GM23338 (cell line): Measurements from ENCODE around the gene FOXP1. TPM values are rescaled to one million over a fixed set of nuclear protein-coding genes. Genes with fewer than 3 reads are reported as not detected.

Source experiments
- ATAC-seq: fragments of 200-7000 bp; cut with Tn5 transposase; 3 replicates; pipeline ENCODE4 v1.9.1; 2020
- DNase-seq: peaks from one replicate; pipeline ENCODE4 v3.0.0-alpha.2; 2015; ENCODE audit warnings: low spot score
- H2AFZ ChIP-seq: fragments of 200-600 bp; sonication (generic); 2 replicates; pipeline ENCODE4 v1.8.0; 2016; ENCODE audit warnings: antibody characterized with exemption, mild to moderate bottlenecking, moderate library complexity
- H3F3A ChIP-seq: fragments of 200-600 bp; sonication (generic); replicated peaks from 2 replicates; pipeline ENCODE4 v1.8.0; 2017; ENCODE audit warnings: antibody characterized with exemption, mixed run types, low read depth
- H3K27ac ChIP-seq: fragments of 200-600 bp; sonication (generic); 2 replicates; pipeline ENCODE4 v1.6.1; 2016; ENCODE audit warnings: low read depth
- H3K27me3 ChIP-seq: fragments of 200-600 bp; sonication (generic); 2 replicates; pipeline ENCODE4 v1.8.0; 2016; ENCODE audit warnings: mild to moderate bottlenecking, mixed run types, moderate library complexity; ENCODE audit not compliant: insufficient read depth
- H3K36me3 ChIP-seq: fragments of 200-600 bp; sonication (generic); 2 replicates; pipeline ENCODE4 v1.8.0; 2016; ENCODE audit warnings: mild to moderate bottlenecking; ENCODE audit not compliant: insufficient read depth
- H3K4me1 ChIP-seq: fragments of 200-600 bp; sonication (generic); 2 replicates; pipeline ENCODE4 v1.8.0; 2016; ENCODE audit warnings: mild to moderate bottlenecking, moderate library complexity; ENCODE audit not compliant: insufficient read depth
- H3K4me2 ChIP-seq: fragments of 200-600 bp; sonication (generic); 2 replicates; pipeline ENCODE4 v1.7.1; 2017; ENCODE audit warnings: mixed run types
- H3K4me3 ChIP-seq: fragments of 200-600 bp; sonication (generic); 2 replicates; pipeline ENCODE4 v1.6.1; 2016; ENCODE audit warnings: mixed run types
- H3K79me2 ChIP-seq: fragments of 200-600 bp; sonication (generic); replicated peaks from 2 replicates; pipeline ENCODE4 v1.8.0; 2017; ENCODE audit warnings: mild to moderate bottlenecking; ENCODE audit not compliant: insufficient read depth
- H3K9me2 ChIP-seq: fragments of 200-600 bp; sonication (generic); 2 replicates; pipeline ENCODE4 v1.8.0; 2017; ENCODE audit not compliant: insufficient read depth
- H4K20me1 ChIP-seq: fragments of 200-600 bp; sonication (generic); replicated peaks from 2 replicates; pipeline ENCODE4 v1.8.0; 2017; ENCODE audit warnings: mild to moderate bottlenecking; ENCODE audit not compliant: insufficient read depth
- H3K27ac Mint-ChIP-seq: 2 replicates; pipeline ENCODE4 v1.8.0; 2020; ENCODE audit warnings: inconsistent platforms, mild to moderate bottlenecking, moderate library complexity, mixed read lengths
- H3K27me3 Mint-ChIP-seq: 3 replicates; pipeline ENCODE4 v1.8.0; 2022; ENCODE audit warnings: low read depth, mild to moderate bottlenecking, moderate library complexity, mixed read lengths, inconsistent platforms; ENCODE audit not compliant: insufficient read depth, poor library complexity
- H3K36me3 Mint-ChIP-seq: 3 replicates; pipeline ENCODE4 v1.8.0; 2021; ENCODE audit warnings: low read depth, mild to moderate bottlenecking, inconsistent platforms, moderate library complexity, mixed read lengths
- H3K4me1 Mint-ChIP-seq: 3 replicates; pipeline ENCODE4 v1.8.0; 2020; ENCODE audit warnings: mild to moderate bottlenecking, inconsistent platforms, mixed read lengths
- H3K4me3 Mint-ChIP-seq: 3 replicates; pipeline ENCODE4 v1.8.0; 2021; ENCODE audit warnings: moderate library complexity, mild to moderate bottlenecking, inconsistent platforms, mixed read lengths
- H3K9me3 Mint-ChIP-seq: 3 replicates; pipeline ENCODE4 v1.8.0; 2020; ENCODE audit warnings: moderate library complexity, mild to moderate bottlenecking, inconsistent platforms, mixed read lengths
- CREB1 ChIP-seq: fragments of 250-450 bp; sonication (Bioruptor Pico); IDR thresholded peaks from 2 replicates; pipeline ENCODE4 v1.5.0; 2020; ENCODE audit warnings: low read depth, mild to moderate bottlenecking, moderate library complexity
- ETS1 ChIP-seq: IDR thresholded peaks from 2 replicates; pipeline ENCODE4 v1.6.1; 2016; ENCODE audit warnings: antibody characterized with exemption
- JUNB ChIP-seq: IDR thresholded peaks from one replicate; pipeline ENCODE4 v1.6.1; 2016; ENCODE audit warnings: antibody characterized with exemption; ENCODE audit not compliant: unreplicated experiment
- NANOG ChIP-seq: IDR thresholded peaks from 2 replicates; pipeline ENCODE4 v1.6.1; 2016; ENCODE audit warnings: antibody characterized with exemption, borderline replicate concordance
- POLR2AphosphoS5 ChIP-seq: IDR thresholded peaks from 2 replicates; pipeline ENCODE4 v1.6.1; 2016; ENCODE audit warnings: antibody characterized with exemption, low read depth
- REST ChIP-seq: IDR thresholded peaks from one replicate; pipeline ENCODE4 v1.6.1; 2018; ENCODE audit warnings: antibody characterized with exemption; ENCODE audit not compliant: unreplicated experiment
- ZNF462 ChIP-seq: fragments of 250-450 bp; sonication (Bioruptor Pico); IDR thresholded peaks from 2 replicates; pipeline ENCODE4 v1.5.0; 2020; ENCODE audit warnings: mild to moderate bottlenecking, moderate library complexity
- long read RNA-seq: library from polyadenylated mRNA; unstranded; transcript quantifications from one replicate; pipeline ENCODE4 v2.0.0, GENCODE V29; 2020; ENCODE audit not compliant: unreplicated experiment
- polyA plus RNA-seq: library from polyadenylated mRNA; unstranded; fragments of >200 nt; fragmentation: Nextera tagmentation; extraction: Ambion mirVana; gene quantifications from 2 replicates; pipeline ENCODE4 v1.2.1, GENCODE V29; 2016
- total RNA-seq: library from RNA; depleted of rRNA; stranded (reverse); fragments of >200 nt; shearing (Covaris generic); gene quantifications from 2 replicates; pipeline ENCODE4 v1.2.3, GENCODE V29; 2014; rRNA removed

Gene FOXP1
- 27.0 and 32.9 TPM in 2 replicates for total RNA-seq
- polyA plus RNA-seq, result 31.0 and 35.5 TPM in 2 replicates
- long read RNA-seq, partial matches to known transcripts, result 1 of 7 reads
- long read RNA-seq, other reads (novel, unspliced or antisense), result 6 of 7 reads

GRCh38 chr3:71583566-71584393, at the start of gene FOXP1:
Gene FOXP1 (minus strand): TSS chr3:71583728. CDS start chr3:71198381, 385,347 bp downstream.
- peak within 1 kb of the TSS; percentile 97 for H2AFZ ChIP-seq
- H3F3A ChIP-seq, result no peaks in the 10 kb centered on the region; the same call in 1 of the 2 replicates
- H3K9me2 ChIP-seq, result no peaks in the 10 kb centered on the region
- H3K36me3 ChIP-seq, result no peaks in the 10 kb centered on the region
- no peaks in the 10 kb centered on the region for H4K20me1 ChIP-seq
- H3K4me3 ChIP-seq, result peak within 1 kb of the TSS; percentile 80
- peaks cover 5% of the 10 kb centered on the region; the same call in 2 of the 3 replicates for H3K9me3 Mint-ChIP-seq
- H3K79me2 ChIP-seq, result no peaks in the 10 kb centered on the region; the same call in 1 of the 2 replicates
- peaks cover 33% of the 10 kb centered on the region for H3K27me3 ChIP-seq
- peaks cover 27% of the 10 kb centered on the region for H3K4me1 ChIP-seq
- peaks cover 29% of the 10 kb centered on the region for H3K4me1 Mint-ChIP-seq
- no peaks in the 10 kb centered on the region; the same call in 2 of the 3 replicates for H3K36me3 Mint-ChIP-seq
- peak; percentile 53 for ATAC-seq
- peak within 1 kb of the TSS; percentile 82 for H3K27ac Mint-ChIP-seq
- DNase-seq, result peak; percentile 90
- H3K4me3 Mint-ChIP-seq, result peak within 1 kb of the TSS; percentile 91
- peak within 1 kb of the TSS; percentile 94 for H3K4me2 ChIP-seq
- peaks cover 34% of the 10 kb centered on the region for H3K27me3 Mint-ChIP-seq
- TF ChIP-seq ETS1 (no peak), NANOG (no peak), CREB1 (peak; percentile 86), ZNF462 (no peak), REST (no peak), JUNB (no peak), POLR2AphosphoS5 (peak; percentile 27; the same call in 1 of the 2 replicates)
- H3K27ac ChIP-seq, result peak within 1 kb of the TSS; percentile 91
